GM06990 (cell line): ENCODE results near the gene EARS2.

Experiments
- DNase-seq: peaks from one replicate; pipeline ENCODE4 v3.0.0-alpha.2; 2011; ENCODE audit not compliant: insufficient read length; ENCODE audit errors: extremely low read depth
- H3K27me3 ChIP-seq: replicated peaks from 2 replicates; pipeline ENCODE4 v1.6.0; 2011; ENCODE audit warnings: low read length; ENCODE audit not compliant: control insufficient read depth, insufficient read depth
- H3K36me3 ChIP-seq: 2 replicates; pipeline ENCODE4 v1.5.1; 2011; ENCODE audit warnings: low read length; ENCODE audit not compliant: control insufficient read depth, insufficient read depth
- H3K4me3 ChIP-seq: replicated peaks from 2 replicates; pipeline ENCODE4 v1.5.1; 2011; ENCODE audit warnings: low read depth, mild to moderate bottlenecking, control low read depth, low read length
- TF ChIP-seq, protein P1 (sequence below): IDR thresholded peaks from 2 replicates; pipeline ENCODE4 v1.5.1; 2011; ENCODE audit warnings: low read length, control low read depth, mild to moderate bottlenecking, inconsistent platforms; ENCODE audit not compliant: insufficient read depth, poor library complexity, severe bottlenecking

EARS2 gene

DNA sequence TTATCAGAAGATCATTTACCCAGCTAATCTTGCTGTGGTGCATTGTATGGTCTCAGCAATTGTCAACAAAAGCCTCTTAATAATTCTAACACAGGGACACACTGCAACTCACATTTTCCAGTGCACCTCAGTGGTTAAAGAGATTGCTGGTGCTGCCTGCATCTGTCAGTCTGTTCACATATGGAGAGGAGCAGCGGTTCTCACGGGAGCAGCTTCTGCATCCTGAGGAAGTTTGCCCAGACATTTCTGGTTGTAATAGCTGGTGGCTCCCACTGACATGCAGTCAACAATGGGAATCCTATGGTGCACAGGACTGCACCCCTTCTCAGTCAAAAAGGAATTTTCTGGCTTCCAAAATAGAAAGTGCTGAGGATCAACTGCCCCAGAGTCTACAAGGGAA, 54.7 kb downstream of the EARS2 start:
- no peak for DNase-seq
- TF ChIP-seq, protein P1, sequence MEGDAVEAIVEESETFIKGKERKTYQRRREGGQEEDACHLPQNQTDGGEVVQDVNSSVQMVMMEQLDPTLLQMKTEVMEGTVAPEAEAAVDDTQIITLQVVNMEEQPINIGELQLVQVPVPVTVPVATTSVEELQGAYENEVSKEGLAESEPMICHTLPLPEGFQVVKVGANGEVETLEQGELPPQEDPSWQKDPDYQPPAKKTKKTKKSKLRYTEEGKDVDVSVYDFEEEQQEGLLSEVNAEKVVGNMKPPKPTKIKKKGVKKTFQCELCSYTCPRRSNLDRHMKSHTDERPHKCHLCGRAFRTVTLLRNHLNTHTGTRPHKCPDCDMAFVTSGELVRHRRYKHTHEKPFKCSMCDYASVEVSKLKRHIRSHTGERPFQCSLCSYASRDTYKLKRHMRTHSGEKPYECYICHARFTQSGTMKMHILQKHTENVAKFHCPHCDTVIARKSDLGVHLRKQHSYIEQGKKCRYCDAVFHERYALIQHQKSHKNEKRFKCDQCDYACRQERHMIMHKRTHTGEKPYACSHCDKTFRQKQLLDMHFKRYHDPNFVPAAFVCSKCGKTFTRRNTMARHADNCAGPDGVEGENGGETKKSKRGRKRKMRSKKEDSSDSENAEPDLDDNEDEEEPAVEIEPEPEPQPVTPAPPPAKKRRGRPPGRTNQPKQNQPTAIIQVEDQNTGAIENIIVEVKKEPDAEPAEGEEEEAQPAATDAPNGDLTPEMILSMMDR = no peak
- peaks cover 4% of the 10 kb centered on the region for H3K36me3 ChIP-seq

DNA sequence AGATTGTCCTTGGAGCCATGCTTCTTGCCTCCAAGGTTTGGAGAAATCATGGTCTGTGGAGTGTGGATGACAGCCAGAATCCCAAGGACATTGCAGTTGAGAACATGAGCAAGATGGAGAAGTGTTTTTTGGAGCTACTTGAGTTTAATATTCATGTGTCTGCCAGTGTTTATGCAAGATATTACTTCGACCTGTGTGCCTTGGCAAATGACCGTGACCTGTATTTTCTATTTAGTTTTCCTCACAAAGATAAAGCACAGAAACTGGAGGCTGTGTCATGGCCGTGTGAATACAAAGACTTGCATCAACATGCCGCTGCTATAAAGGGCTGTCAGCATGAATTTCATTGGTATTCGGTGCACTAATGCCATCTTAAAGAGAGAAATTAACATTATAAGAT, 55.9 kb downstream of the EARS2 start:
- Histone ChIP-seq H3K36me3 (peaks cover 4% of the 10 kb centered on the region), H3K4me3 (no peak overlapping the region), H3K27me3 (no peaks in the 10 kb centered on the region)
- TF ChIP-seq, protein P1 = no peak
- no peak for DNase-seq

More for the DNA sequence above, 54.7 kb downstream of the EARS2 start:
- Histone ChIP-seq H3K27me3 (no peaks in the 10 kb centered on the region), H3K4me3 (no peak overlapping the region)

DNA sequence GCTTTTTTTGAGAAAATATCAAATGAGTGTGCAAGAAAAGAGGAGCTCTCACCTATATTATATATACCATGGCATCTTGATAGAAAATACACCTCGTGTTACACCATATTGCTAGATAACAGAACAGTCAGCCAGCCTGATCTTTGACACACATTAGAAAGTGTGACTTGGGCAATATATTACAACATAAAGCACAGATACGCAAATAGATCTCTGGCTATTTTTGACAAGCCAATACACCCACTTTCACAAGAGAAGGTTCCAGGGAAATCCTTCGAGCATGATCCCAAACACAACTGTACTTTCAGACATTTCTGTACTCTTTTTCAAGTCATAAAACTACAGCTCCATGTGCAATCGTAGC, 56.3 kb downstream of the EARS2 start:
- DNase-seq = no peak
- TF ChIP-seq, protein P1 = no peak
- no peak overlapping the region for H3K4me3 ChIP-seq
- H3K36me3 ChIP-seq = peaks cover 4% of the 10 kb centered on the region
- H3K27me3 ChIP-seq = no peaks in the 10 kb centered on the region

- Histone ChIP-seq H3K4me3 (no peak overlapping the region), H3K36me3 (peaks cover 8% of the 10 kb centered on the region), H3K27me3 (no peaks in the 10 kb centered on the region)
- DNase-seq = no peak
- TF ChIP-seq, protein P1 = no peak
Measured at GRCh38 chr16:23500212-23500861, 56.8 kb downstream of the EARS2 start.

GRCh38 chr16:23499801-23500200, 57.3 kb downstream of the EARS2 start:
- Histone ChIP-seq H3K36me3 (peaks cover 9% of the 10 kb centered on the region), H3K27me3 (no peaks in the 10 kb centered on the region), H3K4me3 (no peak overlapping the region)
- no peak for DNase-seq
- TF ChIP-seq, protein P1 = no peak

GRCh38 chr16:23498863-23499262, 58.3 kb downstream of the EARS2 start:
- Histone ChIP-seq H3K36me3 (peaks cover 16% of the 10 kb centered on the region), H3K27me3 (no peaks in the 10 kb centered on the region), H3K4me3 (no peak overlapping the region)
- TF ChIP-seq, protein P1 = no peak
- DNase-seq = no peak
